GM23338 (cell line): ENCODE results near the gene OTUD5. TPM values are rescaled to one million over a fixed set of nuclear protein-coding genes. Genes with fewer than 3 reads are reported as not detected.

Experiments used
- ATAC-seq: fragments of 200-7000 bp; cut with Tn5 transposase; 3 replicates; pipeline ENCODE4 v1.9.1; 2020
- DNase-seq: peaks from one replicate; pipeline ENCODE4 v3.0.0-alpha.2; 2015; ENCODE audit warnings: low spot score
- H2AFZ ChIP-seq: fragments of 200-600 bp; sonication (generic); 2 replicates; pipeline ENCODE4 v1.8.0; 2016; ENCODE audit warnings: antibody characterized with exemption, mild to moderate bottlenecking, moderate library complexity
- H3F3A ChIP-seq: fragments of 200-600 bp; sonication (generic); replicated peaks from 2 replicates; pipeline ENCODE4 v1.8.0; 2017; ENCODE audit warnings: antibody characterized with exemption, mixed run types, low read depth
- H3K27ac ChIP-seq: fragments of 200-600 bp; sonication (generic); 2 replicates; pipeline ENCODE4 v1.6.1; 2016; ENCODE audit warnings: low read depth
- H3K27me3 ChIP-seq: fragments of 200-600 bp; sonication (generic); 2 replicates; pipeline ENCODE4 v1.8.0; 2016; ENCODE audit warnings: mild to moderate bottlenecking, mixed run types, moderate library complexity; ENCODE audit not compliant: insufficient read depth
- H3K36me3 ChIP-seq: fragments of 200-600 bp; sonication (generic); 2 replicates; pipeline ENCODE4 v1.8.0; 2016; ENCODE audit warnings: mild to moderate bottlenecking; ENCODE audit not compliant: insufficient read depth
- H3K4me1 ChIP-seq: fragments of 200-600 bp; sonication (generic); 2 replicates; pipeline ENCODE4 v1.8.0; 2016; ENCODE audit warnings: mild to moderate bottlenecking, moderate library complexity; ENCODE audit not compliant: insufficient read depth
- H3K4me2 ChIP-seq: fragments of 200-600 bp; sonication (generic); 2 replicates; pipeline ENCODE4 v1.7.1; 2017; ENCODE audit warnings: mixed run types
- H3K4me3 ChIP-seq: fragments of 200-600 bp; sonication (generic); 2 replicates; pipeline ENCODE4 v1.6.1; 2016; ENCODE audit warnings: mixed run types
- H3K79me2 ChIP-seq: fragments of 200-600 bp; sonication (generic); replicated peaks from 2 replicates; pipeline ENCODE4 v1.8.0; 2017; ENCODE audit warnings: mild to moderate bottlenecking; ENCODE audit not compliant: insufficient read depth
- H3K9me2 ChIP-seq: fragments of 200-600 bp; sonication (generic); 2 replicates; pipeline ENCODE4 v1.8.0; 2017; ENCODE audit not compliant: insufficient read depth
- H4K20me1 ChIP-seq: fragments of 200-600 bp; sonication (generic); replicated peaks from 2 replicates; pipeline ENCODE4 v1.8.0; 2017; ENCODE audit warnings: mild to moderate bottlenecking; ENCODE audit not compliant: insufficient read depth
- H3K27ac Mint-ChIP-seq: 2 replicates; pipeline ENCODE4 v1.8.0; 2020; ENCODE audit warnings: inconsistent platforms, mild to moderate bottlenecking, moderate library complexity, mixed read lengths
- H3K27me3 Mint-ChIP-seq: 3 replicates; pipeline ENCODE4 v1.8.0; 2022; ENCODE audit warnings: low read depth, mild to moderate bottlenecking, moderate library complexity, mixed read lengths, inconsistent platforms; ENCODE audit not compliant: insufficient read depth, poor library complexity
- H3K36me3 Mint-ChIP-seq: 3 replicates; pipeline ENCODE4 v1.8.0; 2021; ENCODE audit warnings: low read depth, mild to moderate bottlenecking, inconsistent platforms, moderate library complexity, mixed read lengths
- H3K4me1 Mint-ChIP-seq: 3 replicates; pipeline ENCODE4 v1.8.0; 2020; ENCODE audit warnings: mild to moderate bottlenecking, inconsistent platforms, mixed read lengths
- H3K4me3 Mint-ChIP-seq: 3 replicates; pipeline ENCODE4 v1.8.0; 2021; ENCODE audit warnings: moderate library complexity, mild to moderate bottlenecking, inconsistent platforms, mixed read lengths
- H3K9me3 Mint-ChIP-seq: 3 replicates; pipeline ENCODE4 v1.8.0; 2020; ENCODE audit warnings: moderate library complexity, mild to moderate bottlenecking, inconsistent platforms, mixed read lengths
- CREB1 ChIP-seq: fragments of 250-450 bp; sonication (Bioruptor Pico); IDR thresholded peaks from 2 replicates; pipeline ENCODE4 v1.5.0; 2020; ENCODE audit warnings: low read depth, mild to moderate bottlenecking, moderate library complexity
- EZH2 ChIP-seq: fragments of 200-600 bp; sonication (generic); IDR thresholded peaks from one replicate; pipeline ENCODE4 v1.8.0; 2017; ENCODE audit warnings: antibody characterized with exemption, mild to moderate bottlenecking, low read depth; ENCODE audit not compliant: unreplicated experiment
- REST ChIP-seq: IDR thresholded peaks from one replicate; pipeline ENCODE4 v1.6.1; 2018; ENCODE audit warnings: antibody characterized with exemption; ENCODE audit not compliant: unreplicated experiment
- STAT1 ChIP-seq: IDR thresholded peaks from one replicate; pipeline ENCODE4 v1.6.1; 2016; ENCODE audit warnings: antibody characterized with exemption; ENCODE audit not compliant: unreplicated experiment
- ZNF331 ChIP-seq: fragments of 250-450 bp; sonication (Bioruptor Pico); IDR thresholded peaks from 2 replicates; pipeline ENCODE4 v1.5.0; 2020; ENCODE audit warnings: low read depth, mild to moderate bottlenecking, moderate library complexity
- ZNF462 ChIP-seq: fragments of 250-450 bp; sonication (Bioruptor Pico); IDR thresholded peaks from 2 replicates; pipeline ENCODE4 v1.5.0; 2020; ENCODE audit warnings: mild to moderate bottlenecking, moderate library complexity
- polyA plus RNA-seq: library from polyadenylated mRNA; unstranded; fragments of >200 nt; fragmentation: Nextera tagmentation; extraction: Ambion mirVana; gene quantifications from 2 replicates; pipeline ENCODE4 v1.2.1, GENCODE V29; 2016
- total RNA-seq: library from RNA; depleted of rRNA; stranded (reverse); fragments of >200 nt; shearing (Covaris generic); gene quantifications from 2 replicates; pipeline ENCODE4 v1.2.3, GENCODE V29; 2014

The OTUD5 gene
- total and polyA plus RNA-seq, 2 experiments from 2014 or later = 23.5 to 56.5 TPM

DNA sequence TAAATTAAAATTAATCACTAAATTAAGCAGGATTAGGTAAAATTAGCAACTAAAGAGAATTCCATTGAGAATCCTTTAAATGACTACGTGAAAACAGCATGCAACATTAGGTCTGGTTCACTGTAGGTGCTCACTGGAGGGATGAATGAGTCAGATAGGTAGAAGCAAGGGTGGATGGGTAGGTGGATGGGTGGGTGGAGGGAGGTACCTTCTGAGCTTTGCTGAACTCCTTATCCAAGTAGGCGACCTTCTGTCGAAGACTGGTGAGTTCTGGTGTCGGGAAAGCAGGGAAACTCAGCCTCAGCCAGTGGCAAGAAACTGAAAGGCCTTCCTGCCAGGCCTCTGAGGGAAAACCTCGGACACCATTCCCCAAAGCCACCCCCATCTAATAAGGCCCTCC is 41.6 kb upstream of the OTUD5 start (continued):
- TF ChIP-seq ZNF462 (CRISPR knock-in tag) = no peak

- H3K4me3 Mint-ChIP-seq = no peak overlapping the region; the same call in 2 of the 3 replicates
- H3K9me3 Mint-ChIP-seq = no peaks in the 10 kb centered on the region
- H3K79me2 ChIP-seq = peaks cover 12% of the 10 kb centered on the region
- TF ChIP-seq ZNF331 (CRISPR knock-in tag) (no peak), EZH2 (no peak), REST (no peak), STAT1 (no peak), ZNF462 (CRISPR knock-in tag) (no peak), CREB1 (CRISPR knock-in tag) (no peak)
These were observed 41.0 kb upstream of the OTUD5 start for GRCh38 chrX:48998391-48998790.

More at GRCh38 chrX:48998391-48998790, 41.0 kb upstream of the OTUD5 start:
- H4K20me1 ChIP-seq = peaks cover 3% of the 10 kb centered on the region; the same call in 1 of the 2 replicates
- no peaks in the 10 kb centered on the region for H3K36me3 ChIP-seq
- H3K27ac Mint-ChIP-seq = no peak overlapping the region
- DNase-seq (no peak), ATAC-seq (no peak)
- no peak overlapping the region for H3K27ac ChIP-seq
- H3K4me1 ChIP-seq = no peaks in the 10 kb centered on the region
- H3K27me3 ChIP-seq = no peaks in the 10 kb centered on the region
- H3K4me3 ChIP-seq = no peak overlapping the region
- no peaks in the 10 kb centered on the region for H3F3A ChIP-seq
- H2AFZ ChIP-seq = no peak overlapping the region
- H3K27me3 Mint-ChIP-seq = peaks cover 5% of the 10 kb centered on the region
- peaks cover 62% of the 10 kb centered on the region for H3K36me3 Mint-ChIP-seq
- H3K9me2 ChIP-seq = no peaks in the 10 kb centered on the region
- peaks cover 8% of the 10 kb centered on the region; the same call in 2 of the 3 replicates for H3K4me1 Mint-ChIP-seq
- no peak overlapping the region for H3K4me2 ChIP-seq
